ENCODE results near the gene ELANE.
A peak's percentile ranks its signal among the peaks of the same experiment; 100 is the strongest.
"Not testable (repeated sequence)": the region's sequence is repeated elsewhere in the genome, so short reads cannot be mapped to it uniquely, and the experiment has no call there.

The ELANE gene

GRCh38 chr19:815775-816499 lies 36.2 kb upstream of the ELANE start:
- no peak overlapping the region for H3K4me3 ChIP-seq (ENCODE audit: low read length)
- TF ChIP-seq, protein P1, sequence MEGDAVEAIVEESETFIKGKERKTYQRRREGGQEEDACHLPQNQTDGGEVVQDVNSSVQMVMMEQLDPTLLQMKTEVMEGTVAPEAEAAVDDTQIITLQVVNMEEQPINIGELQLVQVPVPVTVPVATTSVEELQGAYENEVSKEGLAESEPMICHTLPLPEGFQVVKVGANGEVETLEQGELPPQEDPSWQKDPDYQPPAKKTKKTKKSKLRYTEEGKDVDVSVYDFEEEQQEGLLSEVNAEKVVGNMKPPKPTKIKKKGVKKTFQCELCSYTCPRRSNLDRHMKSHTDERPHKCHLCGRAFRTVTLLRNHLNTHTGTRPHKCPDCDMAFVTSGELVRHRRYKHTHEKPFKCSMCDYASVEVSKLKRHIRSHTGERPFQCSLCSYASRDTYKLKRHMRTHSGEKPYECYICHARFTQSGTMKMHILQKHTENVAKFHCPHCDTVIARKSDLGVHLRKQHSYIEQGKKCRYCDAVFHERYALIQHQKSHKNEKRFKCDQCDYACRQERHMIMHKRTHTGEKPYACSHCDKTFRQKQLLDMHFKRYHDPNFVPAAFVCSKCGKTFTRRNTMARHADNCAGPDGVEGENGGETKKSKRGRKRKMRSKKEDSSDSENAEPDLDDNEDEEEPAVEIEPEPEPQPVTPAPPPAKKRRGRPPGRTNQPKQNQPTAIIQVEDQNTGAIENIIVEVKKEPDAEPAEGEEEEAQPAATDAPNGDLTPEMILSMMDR (conservative IDR thresholded peaks at IDR 0.05; ENCODE audit: low read depth, low read length): no peak
- no peak for DNase-seq (ENCODE audit: low read depth)

GRCh38 chr19:816500-816857 lies 35.6 kb upstream of the ELANE start:
- TF ChIP-seq, protein P1 (conservative IDR thresholded peaks at IDR 0.05; ENCODE audit: low read depth, low read length): no peak
- DNase-seq (ENCODE audit: low read depth): no peak
- H3K4me3 ChIP-seq (ENCODE audit: low read length): no peak overlapping the region

DNA sequence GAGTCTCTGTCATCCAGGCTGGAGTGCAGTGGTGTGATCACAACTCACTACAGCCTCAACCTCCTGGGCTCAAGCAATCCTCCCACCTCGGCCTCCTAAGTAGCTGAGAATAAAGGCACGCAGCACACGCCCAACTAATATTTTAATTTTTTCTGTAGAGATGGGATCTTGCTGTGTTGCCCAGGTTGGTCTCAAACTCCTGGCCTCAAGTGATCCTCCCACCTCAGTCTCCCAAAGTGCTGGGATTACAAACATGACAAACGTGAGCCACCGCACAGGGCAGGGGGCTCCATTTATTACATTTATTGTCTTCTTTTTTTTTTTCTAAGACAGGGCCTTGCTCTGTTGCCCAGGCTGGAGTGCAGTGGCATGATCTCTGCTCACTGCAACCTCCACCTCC lies 31.9 kb upstream of the ELANE start:
- DNase-seq (ENCODE audit: low read depth); H3K4me3 ChIP-seq (ENCODE audit: low read length): not testable (repeated sequence)

DNA sequence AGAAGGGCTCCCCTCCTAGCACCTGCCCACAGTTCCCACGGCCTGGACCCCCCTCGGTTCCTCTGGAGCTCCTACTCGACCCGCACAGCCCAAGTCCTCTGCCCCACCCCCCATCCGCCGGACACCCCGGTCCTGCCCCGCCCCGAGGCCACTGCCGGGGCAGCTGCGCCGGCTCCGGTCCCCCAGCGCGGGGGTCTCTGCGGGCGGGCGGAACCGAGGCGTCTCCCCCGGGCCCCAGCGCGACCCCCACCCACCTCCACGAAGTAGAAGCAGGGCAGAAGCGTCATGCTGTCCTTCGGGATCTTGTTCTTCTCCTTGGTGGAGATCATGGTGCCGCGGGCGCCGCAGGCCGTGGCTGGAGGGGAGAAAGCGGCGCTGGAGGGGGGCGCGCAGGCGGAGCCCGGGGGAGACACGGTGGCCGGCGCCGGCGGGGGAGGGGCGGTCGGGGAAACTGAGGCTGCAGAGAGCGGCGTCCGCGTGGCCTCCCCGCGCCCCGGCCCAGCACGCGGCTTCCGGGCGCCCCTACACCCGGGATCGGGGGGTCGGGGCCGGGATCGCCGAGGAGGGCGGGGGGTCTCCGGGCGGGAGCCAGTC lies 30.8 kb upstream of the ELANE start:
- TF ChIP-seq, protein P1 (conservative IDR thresholded peaks at IDR 0.05; ENCODE audit: low read depth, low read length): no peak
- no peak for DNase-seq (ENCODE audit: low read depth)
- H3K4me3 ChIP-seq (ENCODE audit: low read length): peak overlapping the region; percentile 24

DNA sequence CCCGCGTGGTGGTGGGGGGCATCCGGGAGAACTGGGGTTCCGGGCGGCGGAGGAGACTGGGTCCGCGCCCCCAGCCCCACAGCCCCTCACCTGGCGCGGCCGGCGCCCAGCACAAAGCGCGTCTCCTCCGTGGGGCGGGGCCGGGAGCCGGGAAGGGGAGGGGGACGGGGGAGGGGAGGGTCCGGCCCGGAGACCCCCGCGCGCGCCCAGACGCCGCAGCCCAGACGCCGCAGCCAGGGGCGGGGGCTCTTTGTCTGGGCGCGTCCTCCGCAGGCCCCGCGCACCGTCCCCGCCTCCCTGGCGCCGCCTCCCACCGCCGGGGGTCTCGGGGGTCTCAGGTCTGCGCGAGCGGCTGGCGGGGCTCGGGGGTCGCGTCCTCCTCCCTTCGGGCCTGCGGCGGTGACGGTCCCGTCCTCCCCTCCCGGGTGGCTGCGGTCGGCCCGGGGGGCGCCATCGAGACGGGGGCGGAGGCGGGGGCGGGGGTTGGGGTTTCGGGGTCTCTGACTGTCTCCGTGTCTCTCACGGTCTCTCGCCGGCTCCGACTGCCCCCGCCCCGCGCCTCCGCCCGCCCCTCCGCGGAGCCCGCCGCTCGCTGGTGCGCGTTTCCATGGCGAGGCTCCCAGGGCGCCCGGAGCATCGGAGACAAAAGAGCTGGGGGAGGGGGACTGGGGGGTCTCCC lies 30.1 kb upstream of the ELANE start, which contains the start of gene PLPPR3:
Gene PLPPR3, minus strand, starts transcription at position 131 of the 679 bp plus-strand sequence. CDS start 396 bp downstream, outside the sequence.
- peak within 1 kb of the TSS; percentile 24 for H3K4me3 ChIP-seq (ENCODE audit: low read length)
- TF ChIP-seq, protein P1 (conservative IDR thresholded peaks at IDR 0.05; ENCODE audit: low read depth, low read length): no peak
- DNase-seq (ENCODE audit: low read depth): no peak

GRCh38 chr19:823565-824121 lies 28.5 kb upstream of the ELANE start:
- DNase-seq (ENCODE audit: low read depth): no peak
- no peak overlapping the region for H3K4me3 ChIP-seq (ENCODE audit: low read length)
- TF ChIP-seq, protein P1 (conservative IDR thresholded peaks at IDR 0.05; ENCODE audit: low read depth, low read length): no peak

DNA sequence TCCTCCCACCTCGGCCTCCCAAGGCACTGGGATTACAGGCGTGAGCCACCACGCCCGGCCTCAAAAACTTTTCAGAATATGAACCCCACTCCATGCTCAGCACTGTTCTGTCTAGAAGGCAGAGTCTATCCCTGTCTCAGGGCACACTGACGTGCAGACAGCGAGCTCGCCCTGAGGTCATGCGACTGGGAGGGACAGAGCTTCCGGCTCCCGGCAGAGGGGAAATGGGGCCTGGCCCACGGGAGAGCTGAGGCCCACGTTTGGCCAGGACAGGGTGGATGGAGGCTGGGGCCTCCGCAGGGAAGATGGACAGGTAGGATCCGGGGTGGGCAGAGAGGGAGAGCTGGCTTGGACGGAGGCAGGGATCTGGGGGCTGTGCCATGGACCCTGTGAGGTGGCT lies 27.2 kb upstream of the ELANE start:
- no peak overlapping the region for H3K4me3 ChIP-seq (ENCODE audit: low read length)
- TF ChIP-seq, protein P1 (conservative IDR thresholded peaks at IDR 0.05; ENCODE audit: low read depth, low read length): no peak

More for the DNA sequence above, 27.2 kb upstream of the ELANE start:
- DNase-seq (ENCODE audit: low read depth): no peak
